Measurements from ENCODE around the gene ANKRD33B.
"Not testable (repeated sequence)": the region's sequence is repeated elsewhere in the genome, so short reads cannot be mapped to it uniquely, and the experiment has no call there.

Gene ANKRD33B

GRCh38 chr5:10624206-10624605 is 60.3 kb downstream of the ANKRD33B start:
- no peak for DNase-seq

GRCh38 chr5:10624679-10625078 is 60.8 kb downstream of the ANKRD33B start:
- no peak for DNase-seq

GRCh38 chr5:10625700-10626472 is 62.0 kb downstream of the ANKRD33B start:
- no peak for DNase-seq

- DNase-seq, result no peak
Observed at GRCh38 chr5:10626473-10627013, 62.7 kb downstream of the ANKRD33B start.

GRCh38 chr5:10627160-10627701 is 63.4 kb downstream of the ANKRD33B start:
- no peak for DNase-seq

GRCh38 chr5:10628601-10629000 is 64.7 kb downstream of the ANKRD33B start:
- DNase-seq, result no peak

- no peak for DNase-seq
Observed at GRCh38 chr5:10629682-10630081, 65.8 kb downstream of the ANKRD33B start.

- no peak for DNase-seq
Observed at GRCh38 chr5:10630126-10630525, 66.3 kb downstream of the ANKRD33B start.

GRCh38 chr5:10630744-10631143 is 66.9 kb downstream of the ANKRD33B start:
- not testable (repeated sequence) for DNase-seq

- no peak for DNase-seq
Observed at GRCh38 chr5:10631316-10631996, 67.6 kb downstream of the ANKRD33B start.

- DNase-seq, result no peak
Observed at GRCh38 chr5:10632110-10632761, 68.4 kb downstream of the ANKRD33B start.

GRCh38 chr5:10633271-10634049 is 69.6 kb downstream of the ANKRD33B start:
- DNase-seq, result no peak

GRCh38 chr5:10634050-10634449 is 70.2 kb downstream of the ANKRD33B start:
- no peak for DNase-seq

- DNase-seq, result no peak
Observed at GRCh38 chr5:10634562-10634961, 70.7 kb downstream of the ANKRD33B start.

- DNase-seq, result no peak
Observed at GRCh38 chr5:10635257-10635866, 71.5 kb downstream of the ANKRD33B start.

GRCh38 chr5:10635867-10636350 is 72.0 kb downstream of the ANKRD33B start:
- no peak for DNase-seq

- DNase-seq, result no peak
Observed at GRCh38 chr5:10636363-10637142, 72.7 kb downstream of the ANKRD33B start.

GRCh38 chr5:10637944-10638343 is 74.1 kb downstream of the ANKRD33B start:
- no peak for DNase-seq

- not testable (repeated sequence) for DNase-seq
Observed at GRCh38 chr5:10638723-10639122, 74.9 kb downstream of the ANKRD33B start.

- no peak for DNase-seq
Observed at GRCh38 chr5:10639846-10640368, 76.0 kb downstream of the ANKRD33B start.

GRCh38 chr5:10642367-10642766 is 78.5 kb downstream of the ANKRD33B start:
- no peak for DNase-seq

Data from right hindlimb (tissue), 1 donor.